Mucosa of stomach (tissue), 1 donor: ENCODE measurements around the gene GDPD5.

ENCODE experiments used
- H3K27me3 ChIP-seq: one replicate; pipeline ENCODE4 v1.7.0; 2013; ENCODE audit warnings: mild to moderate bottlenecking, low read length; ENCODE audit not compliant: control insufficient read depth, insufficient read depth
- H3K36me3 ChIP-seq: one replicate; pipeline ENCODE4 v1.7.0; 2013; ENCODE audit warnings: low read length; ENCODE audit not compliant: control insufficient read depth, insufficient read depth
- H3K4me1 ChIP-seq: one replicate; pipeline ENCODE4 v1.7.0; 2013; ENCODE audit warnings: mild to moderate bottlenecking, low read length; ENCODE audit not compliant: control insufficient read depth, insufficient read depth
- H3K4me3 ChIP-seq: one replicate; pipeline ENCODE4 v1.7.0; 2013; ENCODE audit warnings: low read length
- H3K9ac ChIP-seq: one replicate; pipeline ENCODE4 v1.7.0; 2013; ENCODE audit warnings: mild to moderate bottlenecking, low read length, moderate library complexity
- H3K9me3 ChIP-seq: one replicate; pipeline ENCODE4 v1.7.0; 2013; ENCODE audit warnings: mild to moderate bottlenecking, low read length, moderate library complexity; ENCODE audit not compliant: control insufficient read depth
- donor health status: Pancreatic carcinoma.

Gene GDPD5

DNA sequence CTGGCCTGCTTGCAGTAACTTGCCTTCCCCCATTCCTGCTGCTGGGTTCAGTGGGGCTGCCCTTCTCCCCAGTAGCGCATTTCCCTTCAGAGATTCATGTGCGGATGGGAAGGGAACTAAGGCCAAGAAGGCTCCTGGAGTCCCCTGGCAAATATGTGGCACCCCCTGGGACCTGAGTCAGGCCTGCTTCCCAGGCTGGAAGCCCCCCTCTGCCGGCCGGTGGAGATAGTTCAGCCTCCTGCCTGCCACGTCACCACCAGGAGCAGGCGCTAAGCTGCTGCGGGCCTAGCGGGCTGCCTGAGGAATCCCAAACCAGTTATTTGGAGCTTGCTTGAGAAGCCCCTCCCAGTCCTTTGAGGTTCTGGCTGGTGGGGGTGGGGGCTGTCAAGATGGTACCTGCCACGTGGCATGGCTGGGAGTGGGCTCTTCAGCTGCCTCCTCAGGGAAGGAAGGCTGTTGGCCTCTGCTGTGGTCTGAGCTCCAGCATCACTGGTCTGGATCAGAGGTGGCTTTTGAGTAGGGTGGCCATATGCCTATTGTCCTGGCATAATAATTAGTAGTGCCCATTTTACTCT lies 38.3 kb upstream of the GDPD5 start:
- Histone ChIP-seq H3K9ac (peak overlapping the region; percentile 88), H3K9me3 (no peaks in the 10 kb centered on the region), H3K27me3 (no peaks in the 10 kb centered on the region), H3K36me3 (peaks cover 13% of the 10 kb centered on the region), H3K4me3 (no peak overlapping the region), H3K4me1 (peaks cover 35% of the 10 kb centered on the region)

DNA sequence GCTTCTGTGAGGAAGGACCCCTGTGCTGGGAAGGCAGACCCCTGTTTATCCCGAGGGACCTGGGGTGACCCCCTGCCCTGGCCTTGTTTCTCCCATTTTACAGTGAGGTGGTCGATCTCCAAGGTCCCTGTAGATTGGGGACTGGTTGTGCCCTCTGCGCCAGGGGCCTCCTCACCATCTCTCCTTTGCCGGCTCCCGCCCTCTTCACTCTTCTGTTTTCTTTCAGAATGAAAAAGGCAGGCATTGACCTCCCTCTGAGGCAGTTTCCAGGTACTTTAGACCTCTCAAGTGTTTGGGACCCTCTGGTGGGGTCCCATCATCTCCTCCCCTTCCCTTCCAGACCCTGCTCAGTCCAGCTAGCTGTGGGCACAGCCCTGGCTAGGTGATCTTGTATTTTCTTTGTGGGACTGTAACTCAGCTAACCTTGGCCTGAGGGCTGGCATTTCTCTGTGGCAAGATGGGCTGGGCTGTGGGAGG lies 37.8 kb upstream of the GDPD5 start:
- H3K9ac ChIP-seq = peak overlapping the region; percentile 88
- peaks cover 8% of the 10 kb centered on the region for H3K36me3 ChIP-seq
- no peaks in the 10 kb centered on the region for H3K27me3 ChIP-seq
- H3K4me1 ChIP-seq = peaks cover 40% of the 10 kb centered on the region
- no peaks in the 10 kb centered on the region for H3K9me3 ChIP-seq
- peak overlapping the region; percentile 99 for H3K4me3 ChIP-seq

DNA sequence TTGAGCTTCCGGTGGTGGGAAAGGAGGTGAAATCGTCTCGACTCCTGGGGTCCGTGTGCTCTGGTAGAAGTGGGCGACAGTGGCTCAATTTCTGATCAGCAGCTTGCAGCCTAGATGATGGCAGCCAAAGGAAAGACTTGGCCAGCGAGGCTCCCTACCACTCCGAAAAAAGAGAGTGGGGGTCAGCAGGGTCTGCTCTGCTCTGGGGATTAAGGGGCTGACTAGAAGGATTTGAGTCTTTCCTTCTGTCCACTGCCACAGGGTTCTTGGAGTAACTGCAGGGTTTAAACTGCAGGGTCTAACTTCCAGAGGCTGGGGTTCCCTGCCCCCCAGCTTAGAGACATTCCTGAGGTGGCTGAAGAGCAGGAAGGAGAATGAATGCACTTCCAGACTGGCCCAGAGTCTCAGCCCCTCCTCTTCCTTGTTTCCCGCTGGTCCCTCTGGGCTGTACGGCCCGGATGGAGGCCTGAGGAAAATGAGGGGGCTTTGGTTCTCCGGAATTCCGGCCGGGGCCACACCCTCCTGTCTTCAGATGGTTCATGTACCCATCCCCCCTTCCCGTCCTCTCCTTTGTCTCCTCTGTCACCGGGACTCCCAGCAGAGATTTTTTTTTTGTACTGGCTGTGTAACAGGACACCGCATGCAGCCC lies 37.2 kb upstream of the GDPD5 start:
- Histone ChIP-seq H3K9ac (peak overlapping the region; percentile 88), H3K4me3 (peak overlapping the region; percentile 99), H3K36me3 (peaks cover 5% of the 10 kb centered on the region), H3K4me1 (peaks cover 46% of the 10 kb centered on the region), H3K27me3 (no peaks in the 10 kb centered on the region), H3K9me3 (no peaks in the 10 kb centered on the region)

DNA sequence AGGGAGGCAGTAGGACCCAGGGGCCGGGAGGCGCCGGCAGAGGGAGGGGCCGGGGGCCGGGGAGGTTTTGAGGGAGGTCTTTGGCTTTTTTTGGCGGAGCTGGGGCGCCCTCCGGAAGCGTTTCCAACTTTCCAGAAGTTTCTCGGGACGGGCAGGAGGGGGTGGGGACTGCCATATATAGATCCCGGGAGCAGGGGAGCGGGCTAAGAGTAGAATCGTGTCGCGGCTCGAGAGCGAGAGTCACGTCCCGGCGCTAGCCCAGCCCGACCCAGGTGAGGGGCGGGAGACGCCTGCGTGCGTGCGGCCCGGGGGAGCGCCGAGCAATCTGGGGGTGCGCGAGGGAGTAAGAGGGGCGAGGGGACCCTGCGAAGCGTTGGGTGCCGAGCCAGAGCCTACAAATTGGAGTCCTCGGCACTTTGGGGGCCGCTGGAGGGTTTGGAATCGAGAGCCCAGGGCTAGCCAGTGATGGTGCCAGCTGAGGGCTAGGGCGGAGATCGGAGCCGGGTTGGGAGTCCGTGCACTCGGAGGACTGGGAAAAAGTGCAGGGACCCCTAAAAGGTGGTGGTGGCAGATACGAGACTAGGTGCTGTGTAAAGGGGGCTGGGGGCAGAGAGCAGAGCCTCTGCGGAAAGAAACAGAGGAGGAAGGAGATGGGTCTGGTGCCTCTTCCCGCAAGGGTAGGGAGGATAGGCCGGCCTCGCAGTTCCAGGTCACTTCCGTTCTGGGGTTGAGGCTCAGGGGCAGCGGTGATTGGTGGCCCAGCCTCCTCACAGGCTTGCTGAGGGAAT lies 36.5 kb upstream of the GDPD5 start, which contains the start of gene SERPINH1:
SERPINH1 (plus strand) TSS at position 206 of the 788 bp plus-strand sequence. CDS start 4,097 bp downstream, outside the sequence.
- H3K4me1 ChIP-seq = peaks cover 51% of the 10 kb centered on the region
- H3K4me3 ChIP-seq = peak within 1 kb of the TSS; percentile 99
- H3K27me3 ChIP-seq = no peaks in the 10 kb centered on the region
- H3K36me3 ChIP-seq = peaks cover 5% of the 10 kb centered on the region
- no peaks in the 10 kb centered on the region for H3K9me3 ChIP-seq
- H3K9ac ChIP-seq = peak within 1 kb of the TSS; percentile 88

DNA sequence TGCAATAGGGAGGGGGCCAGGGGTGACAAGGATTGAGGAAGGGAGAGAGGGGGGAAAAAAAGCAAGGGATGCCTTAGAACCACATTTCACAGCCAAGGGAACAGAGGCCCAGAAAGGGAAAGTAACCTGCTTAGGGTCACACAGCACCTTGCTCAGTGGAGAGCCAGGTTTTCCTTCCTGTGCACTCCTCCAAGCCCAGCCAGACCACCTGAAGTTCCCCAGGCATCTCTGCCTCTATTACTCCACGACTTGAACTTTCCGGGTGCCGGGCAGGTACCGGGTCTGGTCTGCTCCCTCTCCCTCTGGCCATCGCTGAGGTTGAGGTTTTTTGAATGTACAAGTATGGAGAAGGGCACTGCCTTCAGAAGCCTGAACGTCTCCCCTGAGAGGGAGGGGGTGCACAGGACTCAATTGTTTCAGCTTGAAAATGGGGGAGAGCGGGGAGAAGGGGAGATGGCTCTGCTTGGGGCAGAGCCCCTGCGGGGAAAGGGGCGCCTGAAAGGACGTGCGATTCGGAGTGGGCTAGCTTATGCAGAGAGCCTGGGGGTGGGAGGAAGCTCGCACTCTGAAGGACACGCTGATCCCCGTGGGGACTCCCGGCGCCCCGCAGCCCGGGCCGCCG lies 35.8 kb upstream of the GDPD5 start:
- peak overlapping the region; percentile 99 for H3K4me3 ChIP-seq
- H3K36me3 ChIP-seq = peaks cover under 1% of the 10 kb centered on the region
- H3K27me3 ChIP-seq = no peaks in the 10 kb centered on the region
- H3K9me3 ChIP-seq = no peaks in the 10 kb centered on the region
- peaks cover 51% of the 10 kb centered on the region for H3K4me1 ChIP-seq
- H3K9ac ChIP-seq = peak overlapping the region; percentile 88

DNA sequence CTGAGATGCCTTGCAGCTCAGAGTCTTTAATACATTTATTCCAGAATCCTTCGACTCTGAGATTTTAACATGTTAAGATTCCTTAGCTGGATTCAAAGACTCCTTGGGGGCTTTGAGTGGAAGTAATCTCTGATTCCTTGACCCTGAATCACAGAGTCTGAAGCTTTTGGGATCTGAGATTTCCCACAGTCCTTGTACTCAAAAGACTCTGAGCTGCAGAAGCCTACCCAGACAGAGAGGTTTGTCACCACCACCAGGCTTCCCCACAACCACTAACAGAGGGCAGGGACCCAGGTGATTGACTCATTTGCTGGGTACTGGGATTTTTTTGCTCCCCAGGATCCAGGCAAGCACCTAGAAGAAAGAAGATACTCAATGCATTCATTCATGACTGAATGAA lies 34.9 kb upstream of the GDPD5 start:
- H3K36me3 ChIP-seq = no peaks in the 10 kb centered on the region
- H3K9me3 ChIP-seq = no peaks in the 10 kb centered on the region
- peaks cover 48% of the 10 kb centered on the region for H3K4me1 ChIP-seq
- no peak overlapping the region for H3K9ac ChIP-seq
- no peak overlapping the region for H3K4me3 ChIP-seq
- no peaks in the 10 kb centered on the region for H3K27me3 ChIP-seq

DNA sequence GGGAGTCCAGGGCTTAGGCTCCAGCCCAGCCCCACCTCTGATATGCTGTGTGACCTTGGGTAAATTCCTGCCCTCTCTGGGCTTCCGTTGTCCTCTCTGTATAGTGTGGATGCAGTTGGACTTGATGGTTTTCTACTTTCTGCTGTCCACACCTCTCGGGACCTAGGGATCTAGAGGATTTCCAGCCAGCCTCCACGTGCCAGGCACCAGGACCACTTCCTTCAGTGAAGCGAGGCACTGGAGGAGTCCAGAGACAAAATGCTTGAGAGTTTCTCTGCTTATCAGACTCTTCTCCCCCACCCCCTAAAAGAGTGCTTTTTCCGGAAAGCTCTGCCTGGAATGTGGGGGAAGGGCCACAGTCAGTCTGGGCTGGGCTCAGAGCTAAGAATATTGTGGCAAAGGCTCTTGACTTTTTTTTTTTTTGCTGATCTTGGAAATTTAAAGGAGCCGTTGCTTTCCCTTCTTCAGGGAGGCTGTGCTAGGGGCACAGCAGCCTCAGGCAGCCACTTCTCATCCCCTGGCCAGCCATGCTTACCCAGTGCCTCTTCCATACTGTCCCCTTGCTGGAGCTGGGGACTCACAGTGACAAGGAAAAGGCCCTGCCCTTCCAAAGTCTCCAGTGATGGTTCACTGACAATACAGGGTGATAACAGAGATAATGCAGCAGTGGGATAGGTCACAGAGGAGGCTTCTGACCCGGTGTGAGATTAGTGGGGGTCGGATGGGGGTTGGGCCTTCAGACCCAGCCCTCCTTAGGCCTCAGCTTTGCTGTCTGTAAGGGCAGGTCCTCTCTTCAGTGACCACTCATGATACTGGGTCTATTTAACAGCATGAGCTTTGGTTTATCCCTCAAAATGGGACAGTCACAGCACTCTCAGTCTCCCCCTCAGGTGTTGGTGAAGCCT lies 33.5 kb upstream of the GDPD5 start:
- Histone ChIP-seq H3K4me3 (no peak overlapping the region), H3K27me3 (no peaks in the 10 kb centered on the region), H3K4me1 (peaks cover 37% of the 10 kb centered on the region), H3K9me3 (no peaks in the 10 kb centered on the region), H3K9ac (no peak overlapping the region), H3K36me3 (no peaks in the 10 kb centered on the region)

DNA sequence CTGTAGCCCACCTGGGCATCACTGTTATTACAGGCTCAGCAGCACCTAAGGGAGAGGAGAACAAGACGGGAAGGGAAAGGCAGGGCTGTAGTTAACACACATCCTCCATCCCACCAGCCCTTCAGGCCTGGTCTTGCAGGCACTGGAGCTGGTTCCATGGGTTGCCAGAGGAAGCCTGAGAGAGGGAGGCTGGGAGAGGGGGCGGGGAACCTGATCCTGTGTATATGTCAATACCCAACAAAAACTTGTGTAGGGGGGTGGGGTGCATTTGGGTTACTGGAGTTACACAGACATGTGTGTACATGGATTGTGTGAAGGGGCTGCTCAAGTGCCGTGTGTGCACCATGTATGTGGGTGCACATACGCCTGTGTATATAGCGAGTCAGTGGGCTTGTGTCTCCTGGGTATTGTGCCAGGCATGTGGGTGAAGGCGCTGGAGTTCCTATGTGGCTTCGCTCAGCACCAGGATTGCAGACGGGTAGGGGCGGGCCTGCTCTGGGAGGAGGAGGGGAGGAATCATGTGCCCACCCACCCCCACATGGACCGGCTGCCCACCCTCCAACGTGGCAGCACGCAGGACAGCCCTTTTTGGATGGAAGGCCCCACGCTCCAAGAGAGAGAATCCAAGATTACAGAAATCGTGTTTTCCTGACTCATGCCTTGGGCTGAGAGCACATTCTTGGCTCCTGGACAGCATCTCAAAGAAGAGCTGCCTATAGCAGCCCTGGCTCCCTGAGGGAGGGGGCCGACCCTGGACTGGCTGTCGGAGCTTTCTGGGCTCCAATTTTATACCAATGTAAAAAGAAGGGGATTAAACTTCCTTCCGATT lies 32.1 kb upstream of the GDPD5 start:
- H3K4me1 ChIP-seq = peaks cover 27% of the 10 kb centered on the region
- H3K9me3 ChIP-seq = no peaks in the 10 kb centered on the region
- H3K27me3 ChIP-seq = no peaks in the 10 kb centered on the region
- H3K9ac ChIP-seq = peak overlapping the region; percentile 19
- H3K4me3 ChIP-seq = no peak overlapping the region
- no peaks in the 10 kb centered on the region for H3K36me3 ChIP-seq

DNA sequence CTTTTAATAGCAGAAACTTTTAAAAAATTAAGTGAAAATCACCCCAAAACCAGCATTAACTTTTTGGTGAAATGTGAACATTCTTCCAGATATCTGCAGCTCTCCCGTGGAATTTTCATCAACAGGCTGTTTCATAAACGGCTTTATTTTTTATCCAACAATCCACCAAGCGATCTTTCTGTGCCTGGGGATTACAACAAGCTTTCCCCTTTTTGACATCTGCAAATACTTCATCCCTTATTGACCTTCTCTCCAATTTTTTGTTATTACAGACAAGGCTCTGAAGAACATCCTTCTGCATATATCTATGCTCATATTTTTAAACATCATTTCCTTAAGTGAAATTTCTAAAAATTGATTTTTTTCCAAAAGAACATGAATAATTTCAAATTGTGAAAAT lies 30.5 kb upstream of the GDPD5 start:
- Histone ChIP-seq H3K36me3 (no peaks in the 10 kb centered on the region), H3K9me3 (no peaks in the 10 kb centered on the region), H3K9ac (no peak overlapping the region), H3K4me3 (no peak overlapping the region), H3K27me3 (no peaks in the 10 kb centered on the region), H3K4me1 (peaks cover 24% of the 10 kb centered on the region)

DNA sequence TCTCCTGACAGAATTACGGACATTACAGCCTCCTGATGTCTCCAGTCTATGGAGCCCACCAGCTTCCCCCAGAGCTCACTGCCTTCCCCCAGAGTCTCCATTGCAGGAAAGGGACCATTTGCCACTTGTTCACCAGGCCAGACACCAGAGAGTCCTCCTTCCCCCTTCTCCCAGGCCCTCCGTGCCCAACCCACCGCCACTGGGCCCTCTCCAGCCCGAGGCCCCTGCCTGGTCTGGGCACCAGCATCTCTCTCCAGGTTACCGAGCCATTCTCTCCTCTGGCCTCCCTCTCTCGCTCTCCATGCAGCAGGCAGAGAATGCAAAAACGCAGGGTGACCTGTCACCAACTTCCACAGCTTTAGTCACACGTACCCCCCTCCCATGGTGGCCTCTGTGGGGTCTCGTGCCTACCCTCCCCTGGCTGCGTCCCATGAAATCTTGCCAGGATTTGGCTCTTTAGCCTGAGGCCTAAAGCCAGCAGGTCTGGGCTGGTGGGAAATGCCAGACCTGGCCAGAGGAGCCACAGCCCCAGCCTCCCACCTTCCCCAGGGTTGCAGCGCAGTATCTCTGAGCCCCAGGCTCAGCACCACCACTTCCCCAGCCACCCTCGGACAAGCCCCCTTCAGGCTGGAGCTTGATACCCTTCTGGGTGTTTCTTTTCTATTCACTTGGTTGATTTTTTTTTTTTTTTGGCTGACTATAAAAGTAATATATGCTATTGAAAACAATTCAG lies 29.5 kb upstream of the GDPD5 start:
- Histone ChIP-seq H3K27me3 (no peaks in the 10 kb centered on the region), H3K4me3 (no peak overlapping the region), H3K9ac (no peak overlapping the region), H3K4me1 (peaks cover 24% of the 10 kb centered on the region), H3K36me3 (no peaks in the 10 kb centered on the region), H3K9me3 (no peaks in the 10 kb centered on the region)
